DLD1 (cell line): ENCODE measurements around the gene MGAT4A.

Experiments used
- in situ Hi-C: cut with HindIII; loops from 2 replicates; pipeline ENCODE4 v1.10.0; 2017; ENCODE audit warnings: low sequenced_read_pairs

MGAT4A gene

GRCh38 chr2:98731041-98731893 lies at the start of gene MGAT4A:
Gene MGAT4A (minus strand): TSS chr2:98731132. CDS start chr2:98726332, 4,800 bp downstream.
- in situ Hi-C loops: loop anchor here (25.0 kb wide), 1 partner anchor 106 kb away; no protein-coding TSS in a partner anchor

GRCh38 chr2:98778741-98779483 lies 48.0 kb upstream of the MGAT4A start:
- in situ Hi-C loops: no loop called here

- in situ Hi-C loops: no loop called here
These were observed 47.2 kb upstream of the MGAT4A start for GRCh38 chr2:98778151-98778550.

GRCh38 chr2:98777710-98778109 lies 46.8 kb upstream of the MGAT4A start:
- in situ Hi-C loops: no loop called here

GRCh38 chr2:98777076-98777475 lies 46.1 kb upstream of the MGAT4A start:
- in situ Hi-C loops: no loop called here

- in situ Hi-C loops: no loop called here
These were observed 45.2 kb upstream of the MGAT4A start for GRCh38 chr2:98776136-98776535.

GRCh38 chr2:98775146-98775986 lies 44.4 kb upstream of the MGAT4A start:
- in situ Hi-C loops: no loop called here

- in situ Hi-C loops: no loop called here
These were observed 43.0 kb upstream of the MGAT4A start for GRCh38 chr2:98773907-98774306.

- in situ Hi-C loops: no loop called here
These were observed 42.2 kb upstream of the MGAT4A start for GRCh38 chr2:98773169-98773568.

GRCh38 chr2:98772536-98772935 lies 41.6 kb upstream of the MGAT4A start:
- in situ Hi-C loops: no loop called here

- in situ Hi-C loops: no loop called here
These were observed 41.0 kb upstream of the MGAT4A start for GRCh38 chr2:98771721-98772524.

- in situ Hi-C loops: no loop called here
These were observed 40.3 kb upstream of the MGAT4A start for GRCh38 chr2:98771264-98771663.

GRCh38 chr2:98769784-98770183 lies 38.9 kb upstream of the MGAT4A start:
- in situ Hi-C loops: no loop called here

- in situ Hi-C loops: no loop called here
These were observed 38.2 kb upstream of the MGAT4A start for GRCh38 chr2:98769114-98769476.

- in situ Hi-C loops: no loop called here
These were observed 37.6 kb upstream of the MGAT4A start for GRCh38 chr2:98768384-98769113.

GRCh38 chr2:98764499-98764898 lies 33.6 kb upstream of the MGAT4A start:
- in situ Hi-C loops: no loop called here

GRCh38 chr2:98763209-98763951 lies 32.4 kb upstream of the MGAT4A start:
- in situ Hi-C loops: no loop called here

GRCh38 chr2:98761909-98762308 lies 31.0 kb upstream of the MGAT4A start:
- in situ Hi-C loops: no loop called here

GRCh38 chr2:98761267-98761781 lies 30.4 kb upstream of the MGAT4A start:
- in situ Hi-C loops: no loop called here
